COLO668 (cell line): ENCODE data around the gene PITRM1.

Source experiments
- DNase-seq: peaks from one replicate; lab custom pipeline; 2025; ENCODE audit not compliant: unreplicated experiment; lab: John Stamatoyannopoulos, UW

The PITRM1 gene

GRCh38 chr10:3167611-3168330 lies 4.8 kb downstream of the PITRM1 start:
- no peak for DNase-seq

- DNase-seq: no peak
These were observed 5.9 kb downstream of the PITRM1 start for GRCh38 chr10:3166496-3167290.

DNA sequence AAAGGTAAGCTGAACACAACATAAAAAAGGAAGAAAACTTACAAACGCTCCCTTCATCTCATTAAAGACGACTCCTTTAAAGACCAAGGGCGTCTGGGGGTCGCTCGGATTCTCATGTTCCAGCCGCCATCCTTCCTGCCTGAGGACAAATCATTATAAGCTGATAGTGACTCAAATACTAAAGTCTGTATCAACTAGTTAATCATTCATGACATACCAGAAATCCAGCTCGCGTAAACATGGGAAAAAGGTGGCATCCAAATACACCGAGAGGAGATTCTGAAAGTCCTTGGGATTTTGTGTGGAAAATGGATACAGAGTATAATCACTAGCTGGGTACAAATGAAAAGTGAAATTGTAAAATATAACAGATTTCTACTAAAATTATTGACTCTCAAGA lies 7.4 kb downstream of the PITRM1 start:
- DNase-seq: no peak

DNA sequence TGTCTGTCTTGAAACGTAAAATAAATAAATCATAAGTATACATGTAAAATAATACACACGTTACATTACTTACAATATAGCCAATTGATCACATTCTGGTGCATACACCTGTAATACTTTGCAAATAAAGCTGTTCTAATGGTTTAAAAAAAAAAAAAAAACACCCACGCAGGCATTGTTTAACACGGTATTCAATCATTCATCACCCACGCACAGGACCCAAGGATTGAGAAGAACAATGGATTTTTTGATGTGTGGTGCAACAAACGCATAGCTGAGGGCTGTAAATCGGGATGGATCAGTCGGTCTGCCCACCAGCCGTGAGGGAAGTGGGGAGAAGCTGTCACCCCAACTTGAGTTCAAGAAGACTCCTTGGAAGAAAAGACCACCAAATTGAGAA lies 8.7 kb downstream of the PITRM1 start:
- no peak for DNase-seq

DNA sequence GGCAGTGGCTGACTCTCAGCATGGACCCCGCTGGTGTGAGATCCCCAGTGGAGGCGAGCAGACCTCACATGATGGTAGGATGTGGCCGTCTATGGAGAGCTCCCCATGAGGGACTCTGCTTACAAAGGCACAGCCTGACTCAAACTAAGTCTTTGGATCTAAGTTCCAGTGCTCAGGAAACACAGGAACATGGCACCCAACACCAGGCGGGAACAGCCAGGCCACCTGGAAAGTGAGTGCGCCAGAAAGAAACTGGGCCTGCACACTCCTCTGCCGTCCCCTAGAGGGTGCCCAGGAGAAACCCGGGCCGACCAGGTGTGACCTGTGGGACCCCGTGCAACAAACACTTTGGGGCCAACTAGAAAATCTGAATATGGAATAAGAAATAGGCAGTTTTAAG lies 10.0 kb downstream of the PITRM1 start:
- no peak for DNase-seq

DNA sequence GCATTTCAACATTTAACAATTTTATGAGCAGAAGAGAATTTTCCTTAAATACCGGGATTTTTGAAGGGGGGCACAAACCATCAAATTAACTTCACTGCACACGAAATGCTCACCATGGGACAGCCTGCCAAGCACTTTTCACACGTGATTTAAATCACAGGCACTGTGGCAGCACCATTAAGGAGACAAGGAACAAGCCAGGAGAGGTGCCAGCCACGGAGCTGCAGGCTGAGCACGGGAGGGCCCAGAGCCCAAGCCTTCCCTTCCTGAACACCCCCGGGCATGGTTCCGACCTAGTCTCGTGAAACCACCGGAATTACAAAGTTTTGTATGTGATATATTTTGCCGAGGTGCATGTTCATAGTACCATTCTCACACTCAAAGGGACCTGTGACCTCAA lies 13.4 kb downstream of the PITRM1 start:
- no peak for DNase-seq

GRCh38 chr10:3154666-3155065 lies 17.9 kb downstream of the PITRM1 start:
- DNase-seq: no peak

DNA sequence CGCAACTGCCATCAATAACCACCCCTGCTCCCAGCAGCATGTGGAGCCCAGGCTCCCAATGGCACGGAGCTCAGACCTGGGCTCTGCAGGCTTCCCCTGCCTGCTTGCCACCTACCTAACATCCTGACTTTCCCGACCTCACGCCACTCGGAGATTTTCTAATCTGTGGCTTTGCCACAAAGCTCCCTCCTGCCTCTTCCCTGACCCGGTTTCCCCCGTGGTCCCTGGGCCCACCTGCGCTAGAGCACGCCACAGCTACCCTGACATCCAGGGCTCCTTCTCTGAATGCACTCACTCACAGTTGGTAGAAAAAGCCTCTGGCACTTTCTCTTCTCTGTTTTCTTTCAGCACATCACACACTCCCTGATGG lies 20.0 kb downstream of the PITRM1 start:
- DNase-seq: no peak

GRCh38 chr10:3151889-3152565 lies 20.6 kb downstream of the PITRM1 start:
- DNase-seq: no peak

- DNase-seq: no peak
These were observed 21.6 kb downstream of the PITRM1 start for GRCh38 chr10:3150961-3151360.

- no peak for DNase-seq
These were observed 22.2 kb downstream of the PITRM1 start for GRCh38 chr10:3150366-3150765.

DNA sequence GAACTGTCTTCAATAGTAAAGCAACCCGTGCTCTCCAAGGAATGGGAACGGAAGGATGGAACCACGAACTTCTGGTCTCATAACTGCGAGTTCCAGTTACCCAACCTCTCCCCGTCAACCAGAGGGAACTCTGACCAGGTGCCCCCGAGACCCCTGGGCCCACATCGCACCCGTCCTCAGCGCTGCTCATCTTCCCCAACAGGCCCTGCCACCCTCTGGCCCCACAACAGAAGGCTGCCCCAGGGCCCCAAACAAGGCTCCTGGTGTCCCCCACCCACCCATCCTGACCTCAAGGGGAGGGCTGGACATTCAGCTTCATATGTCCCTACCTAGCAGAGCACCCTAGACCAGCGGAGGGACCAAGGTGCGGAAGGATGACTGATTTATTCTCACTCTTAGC lies 22.7 kb downstream of the PITRM1 start:
- no peak for DNase-seq

- DNase-seq: no peak
These were observed 23.6 kb downstream of the PITRM1 start for GRCh38 chr10:3148994-3149393.

- DNase-seq: no peak
These were observed 24.5 kb downstream of the PITRM1 start for GRCh38 chr10:3148041-3148440.

DNA sequence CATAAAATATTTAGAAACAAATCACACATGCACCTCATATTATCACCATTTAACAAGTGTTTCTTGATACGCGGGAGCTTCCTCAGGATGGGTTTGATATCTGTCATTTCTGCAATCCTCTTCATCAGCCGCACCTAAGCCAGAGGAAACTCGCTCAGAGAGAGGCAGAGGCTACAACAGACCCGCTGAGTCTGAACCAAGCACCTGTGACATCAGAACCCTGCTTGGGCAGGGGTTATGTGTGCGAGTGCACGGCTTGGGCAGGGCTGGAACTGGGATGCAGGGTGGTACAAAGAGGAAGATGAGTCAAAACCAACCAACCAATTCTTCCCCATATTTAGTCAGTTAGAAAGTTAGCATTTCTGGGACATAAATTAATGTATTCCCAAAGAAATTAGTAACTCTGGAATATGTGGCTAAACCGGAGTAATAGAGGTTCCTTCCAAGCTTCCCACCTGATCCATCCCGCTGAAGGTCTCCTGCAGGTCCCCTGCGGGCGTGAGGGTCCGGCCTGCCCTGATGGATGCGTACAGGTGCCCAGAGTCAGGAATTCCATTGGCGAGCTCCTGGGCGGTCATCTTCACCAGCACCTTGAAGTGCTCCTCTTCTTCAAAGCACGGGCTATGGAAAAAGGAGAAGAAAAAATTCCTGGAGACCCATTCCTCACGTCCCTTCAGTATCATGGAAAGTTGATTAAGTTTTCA lies 25.3 kb downstream of the PITRM1 start:
- DNase-seq: no peak

DNA sequence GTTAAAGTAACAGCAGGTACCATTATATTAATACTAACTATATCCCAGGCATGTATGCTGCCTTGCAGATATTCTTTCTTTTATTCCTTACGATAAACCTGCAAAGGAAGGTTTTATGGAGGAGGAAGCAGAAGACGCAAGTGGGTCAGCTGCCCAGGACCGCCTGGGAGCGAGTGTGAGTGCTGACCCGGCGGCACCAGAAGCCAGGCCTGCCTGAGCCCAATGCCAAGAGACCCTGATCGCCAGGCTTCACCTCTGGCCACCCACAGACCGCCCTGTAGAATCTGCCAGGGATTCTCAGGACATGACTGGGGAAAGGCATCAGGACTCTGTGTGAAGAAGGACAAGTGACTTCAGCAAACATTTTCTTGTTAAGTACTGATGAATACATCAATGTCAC lies 26.3 kb downstream of the PITRM1 start:
- no peak for DNase-seq

GRCh38 chr10:3145366-3145765 lies 27.2 kb downstream of the PITRM1 start:
- no peak for DNase-seq

DNA sequence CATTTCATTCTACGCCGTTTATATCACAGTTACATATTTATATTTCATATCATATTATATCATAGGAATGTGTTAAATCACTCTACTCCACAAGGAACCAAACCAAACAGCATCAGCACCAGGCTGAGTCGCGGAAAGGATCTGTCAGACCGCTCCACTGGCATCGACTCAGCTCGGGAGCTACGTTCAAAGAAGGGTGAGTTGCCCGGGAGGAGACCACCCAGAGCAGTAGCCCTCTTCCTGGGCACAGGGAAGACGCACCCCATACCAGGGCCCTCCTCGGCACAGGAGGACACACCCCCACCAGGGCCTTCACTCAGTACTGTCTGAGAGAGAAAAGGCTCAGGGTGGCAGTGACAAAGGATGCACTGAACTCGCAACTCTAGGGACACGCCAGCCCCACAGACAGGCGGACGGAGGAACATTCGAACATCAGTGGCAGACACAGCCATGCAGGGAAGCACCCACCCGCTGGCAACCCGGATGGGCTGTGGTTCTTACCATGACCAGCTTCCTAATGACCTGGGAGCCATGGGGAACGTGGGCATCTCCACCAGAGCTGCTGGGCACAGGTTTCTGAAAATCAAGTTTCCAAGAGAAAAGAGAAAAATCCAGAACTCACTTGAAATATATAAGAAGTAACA lies 28.7 kb downstream of the PITRM1 start:
- DNase-seq: no peak

- no peak for DNase-seq
These were observed 29.2 kb downstream of the PITRM1 start for GRCh38 chr10:3143366-3143765.

GRCh38 chr10:3142146-3142875 lies 30.3 kb downstream of the PITRM1 start:
- no peak for DNase-seq
